Fibroblast of lung (primary cell): ENCODE measurements around the gene ANKS1A.

Experiments
- CTCF ChIP-seq, 2 donors: IDR thresholded peaks in 1 of 2; conservative IDR thresholded peaks in 1 of 2; 1 replicate in 1 of 2; 2 replicates in 1 of 2; pipeline ENCODE4 v1.5.1; 2011 to 2012; ENCODE audit warnings: low read length in 2 of 2, control low read depth in 1 of 2, inconsistent platforms in 1 of 2, low read depth in 1 of 2, mild to moderate bottlenecking in 1 of 2
- EZH2 ChIP-seq: IDR thresholded peaks from 2 replicates; pipeline ENCODE4 v1.5.1; 2012; ENCODE audit warnings: low read length, control low read depth, mild to moderate bottlenecking; ENCODE audit errors: missing control alignments

- TF ChIP-seq CTCF (conservative IDR thresholded peaks at IDR 0.05 in 1 of 2, IDR thresholded peaks at IDR 0.05 in 1 of 2; ENCODE audit: low read depth in 1 of 2, low read length in 2 of 2) (no peak), EZH2 (no peak)
These were observed 203.5 kb downstream of the ANKS1A start for GRCh38 chr6:35092362-35093117.
